K562 (cell line): ENCODE data around the gene OR11L1. TPM values are rescaled to one million over a fixed set of nuclear protein-coding genes. Genes with fewer than 3 reads are reported as not detected.

Experiments
- ATAC-seq: fragments of 200-7000 bp; cut with Tn5 transposase; 3 replicates; pipeline ENCODE4 v1.9.1; 2020; ENCODE audit warnings: moderate library complexity
- BruUV-seq: library from RNA; stranded (reverse); fragments of 400-500 nt; replicated peaks from 2 replicates; lab custom pipeline; 2021; lab: Mats Ljungman, UMichigan
- CTCF ChIA-PET: fragments of 300-600 bp; formaldehyde crosslinking; extraction: SDS; loops from one replicate; lab custom pipeline; 2021; ENCODE audit warnings: low intra/inter-chr PET ratio; lab: Yijun Ruan, JAX
- POLR2A ChIA-PET: fragments of 300-600, 350-650 bp; sonication (Branson Sonifier 250); formaldehyde crosslinking; extraction: SDS; loops from one replicate; lab custom pipeline; 2021; ENCODE audit warnings: antibody characterized with exemption, inconsistent platforms; lab: Yijun Ruan, JAX
- DNase-seq, 4 experiments: peaks; one replicate each; pipeline versions ENCODE4 v3.0.0 to v3.0.0-alpha.2; 2011 to 2018; ENCODE audit warnings: low spot score in 3 of 4, mixed read lengths in 3 of 4; ENCODE audit errors: extremely low read depth in 1 of 4
- FAIRE-seq: peaks from 2 replicates; lab custom pipeline; 2011; peaks lifted over from hg19 to GRCh38; lab: Jason Lieb, UNC
- H2AFZ ChIP-seq: 2 replicates; pipeline ENCODE4 v1.6.0; 2011; ENCODE audit warnings: low read depth, low read length, control low read depth, inconsistent platforms
- H3K27ac ChIP-seq: fragments of 200-600 bp; 3 replicates; pipeline ENCODE4 v1.8.0; 2011; ENCODE audit warnings: low read depth, mild to moderate bottlenecking, control low read depth, inconsistent platforms, low read length, moderate library complexity, mixed read lengths; ENCODE audit errors: extremely low read depth
- H3K27me3 ChIP-seq, 2 experiments: fragments of 300-600 bp in 1 of 2; 2 replicates in 1 of 2; 3 replicates in 1 of 2; pipeline versions ENCODE4 v1.6.0 to v1.8.0; 2011; ENCODE audit warnings: inconsistent platforms in 2 of 2, low read length in 2 of 2, mild to moderate bottlenecking in 1 of 2, mixed read lengths in 1 of 2, moderate library complexity in 1 of 2; ENCODE audit not compliant: control insufficient read depth in 2 of 2, insufficient read depth in 2 of 2
- H3K36me3 ChIP-seq: fragments of 300-600 bp; 3 replicates; pipeline ENCODE4 v1.8.0; 2011; ENCODE audit warnings: mild to moderate bottlenecking, low read length, inconsistent platforms; ENCODE audit not compliant: control insufficient read depth, insufficient read depth
- H3K4me1 ChIP-seq, 2 experiments: fragments of 200-600 bp in 1 of 2; replicated peaks in 1 of 2; 2 replicates in 1 of 2; 3 replicates in 1 of 2; pipeline versions ENCODE4 v1.5.1 to v1.8.0; 2011; ENCODE audit warnings: inconsistent platforms in 2 of 2, low read length in 2 of 2, mild to moderate bottlenecking in 1 of 2, mixed read lengths in 1 of 2, moderate library complexity in 1 of 2; ENCODE audit not compliant: control insufficient read depth in 2 of 2, insufficient read depth in 2 of 2
- H3K4me2 ChIP-seq: 2 replicates; pipeline ENCODE4 v1.6.1; 2011; ENCODE audit warnings: low read length, control low read depth, inconsistent platforms, mixed read lengths; ENCODE audit not compliant: insufficient read depth
- H3K4me3 ChIP-seq: fragments of 200-600 bp; sonication (generic), shearing (Covaris generic); 2 replicates; pipeline ENCODE4 v1.5.1; 2016; ENCODE audit warnings: control low read depth, inconsistent platforms
- H3K79me2 ChIP-seq: fragments of 200-600 bp; 3 replicates; pipeline ENCODE4 v1.8.0; 2011; ENCODE audit warnings: low read length, inconsistent platforms; ENCODE audit not compliant: control insufficient read depth, insufficient read depth
- H3K9ac ChIP-seq, 2 experiments: 2 replicates each; pipeline versions ENCODE4 v1.6.0 to v1.6.1; 2011; ENCODE audit warnings: low read depth in 2 of 2, low read length in 2 of 2, control low read depth in 1 of 2, inconsistent platforms in 1 of 2, mild to moderate bottlenecking in 1 of 2, mixed read lengths in 1 of 2; ENCODE audit not compliant: insufficient read depth in 1 of 2
- H3K9me1 ChIP-seq: one replicate; pipeline ENCODE4 v1.6.0; 2011; ENCODE audit warnings: inconsistent platforms, mild to moderate bottlenecking, low read length, moderate library complexity; ENCODE audit not compliant: control insufficient read depth, insufficient read depth
- H3K9me3 ChIP-seq: replicated peaks from 2 replicates; pipeline ENCODE4 v1.5.1; 2011; ENCODE audit warnings: low read depth, low read length, inconsistent platforms; ENCODE audit not compliant: control insufficient read depth, insufficient read depth
- H4K20me1 ChIP-seq: replicated peaks from 2 replicates; pipeline ENCODE4 v1.6.1; 2011; ENCODE audit warnings: low read length, inconsistent platforms, mixed read lengths; ENCODE audit not compliant: control insufficient read depth, insufficient read depth
- CTBP1 ChIP-seq: fragments of 450-650 bp; IDR thresholded peaks from 2 replicates; pipeline ENCODE4 v1.6.1; 2016; ENCODE audit warnings: borderline replicate concordance
- EP300 ChIP-seq: IDR thresholded peaks from 2 replicates; pipeline ENCODE4 v1.6.1; 2012; ENCODE audit warnings: low read length, improper control_type of control experiment
- HBP1 ChIP-seq: fragments of 450-650 bp; formaldehyde crosslinking; IDR thresholded peaks from 2 replicates; pipeline ENCODE4 v1.4.0; 2022; ENCODE audit warnings: missing genetic modification characterization
- ILK ChIP-seq: fragments of 450-650 bp; IDR thresholded peaks from 2 replicates; pipeline ENCODE4 v1.6.1; 2016; ENCODE audit warnings: missing genetic modification characterization, low read depth, mild to moderate bottlenecking, missing compliant biosample characterization, moderate library complexity, borderline replicate concordance
- KAT7 ChIP-seq: sonication (generic); formaldehyde crosslinking; IDR thresholded peaks from 2 replicates; pipeline ENCODE4 v1.8.0; 2022; ENCODE audit warnings: missing genetic modification reagents, mild to moderate bottlenecking, borderline replicate concordance
- KLF16 ChIP-seq: IDR thresholded peaks from 2 replicates; pipeline ENCODE4 v1.6.1; 2016; ENCODE audit warnings: antibody characterized with exemption
- NFE2 ChIP-seq: IDR thresholded peaks from 2 replicates; pipeline ENCODE4 v1.6.1; 2014; ENCODE audit warnings: antibody characterized with exemption, low read depth
- POLR3G ChIP-seq: IDR thresholded peaks from 2 replicates; pipeline ENCODE4 v1.6.1; 2011; ENCODE audit not compliant: insufficient read length, insufficient replicate concordance; ENCODE audit errors: extremely low read depth
- RHOXF2B ChIP-seq: fragments of 250-450 bp; sonication (Bioruptor Pico); conservative IDR thresholded peaks from 2 replicates; pipeline ENCODE4 v1.5.1; 2021
- SMAD2 ChIP-seq: fragments of 150-350 bp; IDR thresholded peaks from 2 replicates; pipeline ENCODE4 v1.6.1; 2014; ENCODE audit warnings: low read depth, mild to moderate bottlenecking, low read length
- XRCC3 ChIP-seq: fragments of 450-650 bp; IDR thresholded peaks from 2 replicates; pipeline ENCODE4 v1.6.1; 2017; ENCODE audit warnings: mild to moderate bottlenecking, moderate library complexity
- ZBTB34 ChIP-seq: fragments of 250-450 bp; sonication (Bioruptor Pico); IDR thresholded peaks from 2 replicates; pipeline ENCODE4 v1.8.0; 2021; ENCODE audit warnings: mild to moderate bottlenecking, moderate library complexity
- ZKSCAN3 ChIP-seq: fragments of 250-450 bp; sonication (Bioruptor Pico); IDR thresholded peaks from 2 replicates; pipeline ENCODE4 v1.4.0; 2020
- ZNF384 ChIP-seq: IDR thresholded peaks from 2 replicates; pipeline ENCODE4 v1.6.1; 2012; ENCODE audit warnings: low read depth, low read length, improper control_type of control experiment
- WGBS: fragments of 100-300 bp; shearing (Covaris generic); methylation state at CpG from one replicate; pipeline ENCODE4 v1.1.6; 2016; ENCODE audit warnings: low coverage, mixed read lengths; ENCODE audit not compliant: insufficient coverage; ENCODE audit errors: missing lambda C conversion rate; 5-methylcytosine and 5-hydroxymethylcytosine counted together
- in situ Hi-C: fragments of 300-500 bp; cut with MboI; formaldehyde crosslinking; loops from 4 replicates; pipeline ENCODE4 v1.15.0; 2018; ENCODE audit warnings: inconsistent platforms, mixed read lengths
- intact Hi-C: fragments of 100-400 bp; cut with micrococcal nuclease; formaldehyde crosslinking; loops from 2 replicates; pipeline ENCODE4 v1.14.2; 2022
- polyA plus RNA-seq, 8 experiments: library from polyadenylated mRNA; depleted of rRNA in 4 of 8; stranded (reverse) in 5 of 8; unstranded in 3 of 8; fragments of >200 nt; fragmentation: Nextera tagmentation in 2 of 8; fragmentation: Illumina TruSeq in 1 of 8; extraction: Ambion mirVana in 2 of 8; extraction: Trizol in 1 of 8; gene quantifications; 2 replicates each; pipeline versions ENCODE4 v1.2.1 to v1.2.3, GENCODE V29; 2011 to 2014; ENCODE audit warnings: inconsistent platforms in 1 of 8, missing spikeins in 1 of 8
- total RNA-seq, 7 experiments: library from RNA; depleted of rRNA in 6 of 7; stranded (reverse); fragments of >200 nt in 6 of 7; fragmentation: Illumina TruSeq in 2 of 7; extraction: Trizol in 2 of 7; gene quantifications; 2 replicates each; pipeline versions ENCODE4 v1.2.1 to v1.2.3, GENCODE V29; 2011 to 2021; ENCODE audit warnings: low replicate concordance in 1 of 7
- TF ChIP-seq, protein P1 (sequence below): fragments of 450-650 bp; formaldehyde crosslinking; IDR thresholded peaks from 2 replicates; pipeline ENCODE4 v1.4.0; 2022; ENCODE audit warnings: missing genetic modification characterization
- TF ChIP-seq, protein P2 (sequence below): fragments of 250-450 bp; sonication (Bioruptor Pico); IDR thresholded peaks from 2 replicates; pipeline ENCODE4 v1.9.0; 2021; ENCODE audit warnings: mild to moderate bottlenecking, inconsistent platforms

OR11L1 gene
- total and polyA plus RNA-seq, 9 of the 15 experiments (the other 6 are each of a cell fraction or from before 2014, with no cell fraction given) = not detected

GRCh38 chr1:247833601-247834000, 8.1 kb downstream of the OR11L1 start (continued):
- TF ChIP-seq RHOXF2B (no peak), CTBP1 (peak; percentile 29; the same call in 1 of the 2 replicates), KLF16 (no peak), NFE2 (peak; percentile 51; the same call in 1 of the 2 replicates)
- TF ChIP-seq, protein P1, sequence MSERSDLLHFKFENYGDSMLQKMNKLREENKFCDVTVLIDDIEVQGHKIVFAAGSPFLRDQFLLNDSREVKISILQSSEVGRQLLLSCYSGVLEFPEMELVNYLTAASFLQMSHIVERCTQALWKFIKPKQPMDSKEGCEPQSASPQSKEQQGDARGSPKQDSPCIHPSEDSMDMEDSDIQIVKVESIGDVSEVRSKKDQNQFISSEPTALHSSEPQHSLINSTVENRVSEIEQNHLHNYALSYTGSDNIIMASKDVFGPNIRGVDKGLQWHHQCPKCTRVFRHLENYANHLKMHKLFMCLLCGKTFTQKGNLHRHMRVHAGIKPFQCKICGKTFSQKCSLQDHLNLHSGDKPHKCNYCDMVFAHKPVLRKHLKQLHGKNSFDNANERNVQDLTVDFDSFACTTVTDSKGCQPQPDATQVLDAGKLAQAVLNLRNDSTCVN (CRISPR knock-in tag) = no peak

GRCh38 chr1:247829656-247830055, 12.0 kb downstream of the OR11L1 start:
- Histone ChIP-seq H3K36me3 (no peaks in the 10 kb centered on the region), H3K4me2 (no peak overlapping the region), H3K9ac (no peak overlapping the region), H3K27me3 (peaks cover 0 to 11% of the 10 kb centered on the region in 2 experiments; a peak in 1 of 5 replicates), H3K4me1 (no peaks in the 10 kb centered on the region), H4K20me1 (no peaks in the 10 kb centered on the region), H3K79me2 (no peaks in the 10 kb centered on the region), H3K27ac (no peak overlapping the region), H3K9me3 (no peaks in the 10 kb centered on the region), H2AFZ (no peak overlapping the region), H3K9me1 (no peaks in the 10 kb centered on the region), H3K4me3 (no peak overlapping the region)
- ATAC-seq (no peak; the same call in 2 of the 3 replicates), FAIRE-seq (no peak), DNase-seq (no peak)
- in situ Hi-C loops (no loop called here), intact Hi-C loops (loop anchor here (5.0 to 10.0 kb wide), 3 partner anchors 108 to 978 kb away; no protein-coding TSS in a partner anchor)
- 5% methylated on average over 1 of the region's 1 CpG for WGBS
- ChIA-PET CTCF (no interaction called here), POLR2A (no interaction called here)
- TF ChIP-seq ZBTB34 (CRISPR knock-in tag) = no peak
- TF ChIP-seq XRCC3 = no peak
- no peak for TF ChIP-seq ZNF384
- no peak for TF ChIP-seq NFE2
- TF ChIP-seq EP300 = no peak
- no peak for TF ChIP-seq KAT7
- no peak for TF ChIP-seq SMAD2
- no peak for TF ChIP-seq ILK (tag)
- TF ChIP-seq ZKSCAN3 (CRISPR knock-in tag) = no peak
- no peak for TF ChIP-seq POLR3G
- TF ChIP-seq HBP1 = no peak
- TF ChIP-seq, protein P2, sequence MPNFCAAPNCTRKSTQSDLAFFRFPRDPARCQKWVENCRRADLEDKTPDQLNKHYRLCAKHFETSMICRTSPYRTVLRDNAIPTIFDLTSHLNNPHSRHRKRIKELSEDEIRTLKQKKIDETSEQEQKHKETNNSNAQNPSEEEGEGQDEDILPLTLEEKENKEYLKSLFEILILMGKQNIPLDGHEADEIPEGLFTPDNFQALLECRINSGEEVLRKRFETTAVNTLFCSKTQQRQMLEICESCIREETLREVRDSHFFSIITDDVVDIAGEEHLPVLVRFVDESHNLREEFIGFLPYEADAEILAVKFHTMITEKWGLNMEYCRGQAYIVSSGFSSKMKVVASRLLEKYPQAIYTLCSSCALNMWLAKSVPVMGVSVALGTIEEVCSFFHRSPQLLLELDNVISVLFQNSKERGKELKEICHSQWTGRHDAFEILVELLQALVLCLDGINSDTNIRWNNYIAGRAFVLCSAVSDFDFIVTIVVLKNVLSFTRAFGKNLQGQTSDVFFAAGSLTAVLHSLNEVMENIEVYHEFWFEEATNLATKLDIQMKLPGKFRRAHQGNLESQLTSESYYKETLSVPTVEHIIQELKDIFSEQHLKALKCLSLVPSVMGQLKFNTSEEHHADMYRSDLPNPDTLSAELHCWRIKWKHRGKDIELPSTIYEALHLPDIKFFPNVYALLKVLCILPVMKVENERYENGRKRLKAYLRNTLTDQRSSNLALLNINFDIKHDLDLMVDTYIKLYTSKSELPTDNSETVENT = no peak
- BruUV-seq = no TSS peak
